Activated B cell treated with CpG ODN at 0.5 μM for 24 hours (primary cell): ENCODE measurements around the gene NANS. TPM values are rescaled to one million over a fixed set of nuclear protein-coding genes. Genes with fewer than 3 reads are reported as not detected.

ENCODE experiments used
- ATAC-seq: fragments of 200-7000 bp; cut with Tn5 transposase; one replicate; pipeline ENCODE4 v1.10.0; 2021; ENCODE audit warnings: low read depth, mild to moderate bottlenecking, moderate library complexity
- CTCF ChIA-PET: fragments of 350-600 bp; sonication (Branson Sonifier 250); formaldehyde crosslinking; loops from one replicate; lab custom pipeline; 2021; ENCODE audit warnings: antibody characterized with exemption; lab: Charles Lee
- POLR2A ChIA-PET: fragments of 350-600 bp; sonication (Branson Sonifier 250); formaldehyde crosslinking; loops from one replicate; lab custom pipeline; 2021; ENCODE audit warnings: antibody characterized with exemption; lab: Charles Lee
- DNase-seq: peaks from one replicate; pipeline ENCODE4 v3.0.0; 2022
- H3K27ac Mint-ChIP-seq: one replicate; pipeline ENCODE4 v1.8.0; 2020; ENCODE audit warnings: mixed read lengths
- H3K27me3 Mint-ChIP-seq: one replicate; pipeline ENCODE4 v1.8.0; 2021; ENCODE audit warnings: mixed read lengths
- H3K36me3 Mint-ChIP-seq: one replicate; pipeline ENCODE4 v1.8.0; 2021; ENCODE audit warnings: low read depth, mixed read lengths
- H3K4me1 Mint-ChIP-seq: one replicate; pipeline ENCODE4 v1.8.0; 2021; ENCODE audit warnings: mixed read lengths
- H3K4me3 Mint-ChIP-seq: one replicate; pipeline ENCODE4 v1.8.0; 2020; ENCODE audit warnings: mild to moderate bottlenecking, mixed read lengths
- H3K9me3 Mint-ChIP-seq: one replicate; pipeline ENCODE4 v1.8.0; 2020; ENCODE audit warnings: mixed read lengths
- intact Hi-C: fragments of 100-400 bp; cut with micrococcal nuclease; formaldehyde crosslinking; loops from one replicate; pipeline ENCODE4 v1.15.1; 2024
- total RNA-seq: library from RNA; stranded (reverse); gene quantifications from 2 replicates; pipeline ENCODE4 v1.2.3, GENCODE V29; 2022
- TF ChIP-seq, protein P1 (sequence below): fragments of 200-600 bp; IDR thresholded peaks from one replicate; pipeline ENCODE4 v1.8.0; 2022; ENCODE audit warnings: antibody characterized with exemption, mild to moderate bottlenecking

The NANS gene
- total RNA-seq, 1 donor from 2014 or later = 21.8 TPM

- ATAC-seq (no peak), DNase-seq (no peak)
- TF ChIP-seq, protein P1, sequence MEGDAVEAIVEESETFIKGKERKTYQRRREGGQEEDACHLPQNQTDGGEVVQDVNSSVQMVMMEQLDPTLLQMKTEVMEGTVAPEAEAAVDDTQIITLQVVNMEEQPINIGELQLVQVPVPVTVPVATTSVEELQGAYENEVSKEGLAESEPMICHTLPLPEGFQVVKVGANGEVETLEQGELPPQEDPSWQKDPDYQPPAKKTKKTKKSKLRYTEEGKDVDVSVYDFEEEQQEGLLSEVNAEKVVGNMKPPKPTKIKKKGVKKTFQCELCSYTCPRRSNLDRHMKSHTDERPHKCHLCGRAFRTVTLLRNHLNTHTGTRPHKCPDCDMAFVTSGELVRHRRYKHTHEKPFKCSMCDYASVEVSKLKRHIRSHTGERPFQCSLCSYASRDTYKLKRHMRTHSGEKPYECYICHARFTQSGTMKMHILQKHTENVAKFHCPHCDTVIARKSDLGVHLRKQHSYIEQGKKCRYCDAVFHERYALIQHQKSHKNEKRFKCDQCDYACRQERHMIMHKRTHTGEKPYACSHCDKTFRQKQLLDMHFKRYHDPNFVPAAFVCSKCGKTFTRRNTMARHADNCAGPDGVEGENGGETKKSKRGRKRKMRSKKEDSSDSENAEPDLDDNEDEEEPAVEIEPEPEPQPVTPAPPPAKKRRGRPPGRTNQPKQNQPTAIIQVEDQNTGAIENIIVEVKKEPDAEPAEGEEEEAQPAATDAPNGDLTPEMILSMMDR = no peak
- H3K9me3 Mint-ChIP-seq = no peaks in the 10 kb centered on the region
- peak overlapping the region; percentile 68 for H3K27ac Mint-ChIP-seq
- no peaks in the 10 kb centered on the region for H3K27me3 Mint-ChIP-seq
- peaks cover 27% of the 10 kb centered on the region for H3K36me3 Mint-ChIP-seq
- ChIA-PET POLR2A (interaction anchor here (1.0 to 1.7 kb wide), 2 partner anchors 19 to 55 kb away, joined by 3 to 7 read pairs; partner anchors contain the start of gene TRIM14), CTCF (no interaction called here)
- H3K4me3 Mint-ChIP-seq = peak overlapping the region; percentile 28
- H3K4me1 Mint-ChIP-seq = peaks cover 67% of the 10 kb centered on the region
- intact Hi-C loops = loop anchor here (1.0 to 10.0 kb wide), 2 partner anchors 8 to 465 kb away; partner anchors contain the start of genes NCBP1 and TSTD2
Observed at GRCh38 chr9:98099898-98100297, 43.4 kb downstream of the NANS start.

- no peak overlapping the region for H3K4me3 Mint-ChIP-seq
- POLR2A ChIA-PET = interaction anchor here (1.0 to 1.7 kb wide), 2 partner anchors 19 to 55 kb away, joined by 3 to 7 read pairs; partner anchors contain the start of gene TRIM14
- H3K27me3 Mint-ChIP-seq = no peaks in the 10 kb centered on the region
- H3K9me3 Mint-ChIP-seq = no peaks in the 10 kb centered on the region
- intact Hi-C loops = loop anchor here (1.0 to 10.0 kb wide), 2 partner anchors 8 to 466 kb away; partner anchors contain the start of genes NCBP1 and TSTD2
- TF ChIP-seq, protein P1 = no peak
- ATAC-seq (no peak), DNase-seq (no peak)
- CTCF ChIA-PET = no interaction called here
- H3K36me3 Mint-ChIP-seq = peaks cover 23% of the 10 kb centered on the region
- H3K4me1 Mint-ChIP-seq = peaks cover 72% of the 10 kb centered on the region
- no peak overlapping the region for H3K27ac Mint-ChIP-seq
Observed at GRCh38 chr9:98100456-98100855, 43.9 kb downstream of the NANS start.

DNA sequence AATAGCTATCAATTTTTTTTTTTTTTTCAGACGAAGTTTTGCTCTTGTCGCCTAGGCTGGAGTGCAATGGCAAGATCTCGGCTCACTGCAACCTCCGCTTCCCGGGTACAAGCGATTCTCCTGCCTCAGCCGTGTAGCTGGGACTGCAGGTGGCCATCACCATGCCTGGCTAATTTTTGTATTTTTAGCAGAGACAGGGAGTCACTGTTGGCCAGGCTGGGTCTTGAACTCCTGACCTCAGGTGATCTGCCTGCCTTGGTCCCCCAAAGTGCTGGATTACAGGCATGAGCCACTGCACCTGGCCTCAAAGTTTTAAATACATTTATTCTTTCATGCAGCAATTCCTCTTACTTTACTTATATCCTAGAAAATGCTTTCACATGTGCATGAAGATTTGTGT is 44.9 kb downstream of the NANS start:
- Mint-ChIP-seq H3K4me3 (peak overlapping the region; percentile 42), H3K27ac (peak overlapping the region; percentile 84), H3K27me3 (no peaks in the 10 kb centered on the region), H3K36me3 (peaks cover 15% of the 10 kb centered on the region), H3K9me3 (no peaks in the 10 kb centered on the region), H3K4me1 (peaks cover 82% of the 10 kb centered on the region)
- POLR2A ChIA-PET = interaction anchor here (0.6 to 1.4 kb wide), 7 partner anchors 17 to 179 kb away, joined by 3 to 14 read pairs (median 7); partner anchors contain the start of genes CORO2A, NANS, TBC1D2 and TRIM14
- ATAC-seq (no peak), DNase-seq (no peak)
- CTCF ChIA-PET = interaction anchor here (0.7 to 1.0 kb wide), 3 partner anchors 8 to 222 kb away, joined by 3 read pairs; no protein-coding TSS in a partner anchor
- TF ChIP-seq, protein P1 = no peak
- intact Hi-C loops = loop anchor here (10.0 kb wide), 1 partner anchor 467 kb away; the partner anchor contains the start of genes NCBP1 and TSTD2

DNA sequence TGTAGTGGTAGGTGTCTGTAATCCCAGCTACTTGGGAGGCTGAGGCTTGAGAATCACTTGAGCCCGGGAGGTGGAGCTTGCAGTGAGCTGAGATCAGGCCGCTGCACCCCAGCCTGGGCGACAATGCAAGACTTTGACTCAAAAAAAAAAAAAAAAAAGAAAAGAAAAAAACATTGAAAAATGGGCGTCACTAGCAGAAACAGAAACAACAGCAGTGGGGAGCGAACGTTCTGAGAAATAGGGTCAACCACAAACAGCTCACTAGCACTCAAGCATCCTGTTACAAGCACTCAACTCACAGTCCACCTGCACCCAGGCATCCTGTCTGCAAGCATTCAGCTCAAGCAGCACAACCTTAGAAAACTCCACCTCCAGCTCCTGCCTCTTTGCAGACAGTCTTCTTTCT is 45.3 kb downstream of the NANS start:
- ChIA-PET CTCF (interaction anchor here (0.7 to 1.0 kb wide), 3 partner anchors 8 to 222 kb away, joined by 3 read pairs; no protein-coding TSS in a partner anchor), POLR2A (interaction anchor here (0.6 to 1.4 kb wide), 11 partner anchors 17 to 180 kb away, joined by 3 to 14 read pairs (median 6); partner anchors contain the start of genes CORO2A, NANS, TBC1D2 and TRIM14)
- TF ChIP-seq, protein P1 = no peak
- peak overlapping the region; percentile 84 for H3K27ac Mint-ChIP-seq
- peaks cover 87% of the 10 kb centered on the region for H3K4me1 Mint-ChIP-seq
- peak overlapping the region; percentile 42 for H3K4me3 Mint-ChIP-seq
- peak; percentile 95 for ATAC-seq
- no peaks in the 10 kb centered on the region for H3K27me3 Mint-ChIP-seq
- intact Hi-C loops = loop anchor here (1.0 to 10.0 kb wide), 4 partner anchors 14 to 467 kb away; partner anchors contain the start of genes CORO2A, NANS, NCBP1 and TSTD2
- H3K36me3 Mint-ChIP-seq = peaks cover 15% of the 10 kb centered on the region
- peak; percentile 32 for DNase-seq
- H3K9me3 Mint-ChIP-seq = no peaks in the 10 kb centered on the region

DNA sequence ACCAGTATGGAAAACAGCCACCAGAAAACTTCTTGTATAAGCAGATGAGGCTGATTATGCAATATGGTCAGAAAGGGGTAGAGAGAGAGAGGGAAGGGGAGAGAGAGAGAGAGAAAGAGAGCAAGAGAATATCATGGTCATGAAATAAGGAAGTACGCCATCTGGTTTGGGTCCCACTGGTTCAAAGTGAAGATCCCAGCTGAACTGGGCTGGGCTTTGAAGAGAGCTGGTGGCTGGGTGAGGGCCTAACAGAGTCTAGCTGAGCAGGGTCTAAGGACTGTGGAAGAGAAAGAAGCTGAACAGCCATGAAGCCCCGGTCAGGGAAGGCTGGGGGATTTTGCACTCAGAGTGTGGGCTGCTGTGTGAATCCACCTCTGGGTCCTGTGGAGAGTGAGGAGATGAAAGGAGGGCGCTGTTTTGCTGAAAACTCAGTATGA is 47.9 kb downstream of the NANS start:
- CTCF ChIA-PET = interaction anchor here (0.6 to 1.0 kb wide), 2 partner anchors 13 to 159 kb away, joined by 3 to 4 read pairs; no protein-coding TSS in a partner anchor
- no peaks in the 10 kb centered on the region for H3K27me3 Mint-ChIP-seq
- no peaks in the 10 kb centered on the region for H3K9me3 Mint-ChIP-seq
- peaks cover 92% of the 10 kb centered on the region for H3K4me1 Mint-ChIP-seq
- ATAC-seq = no peak
- intact Hi-C loops = loop anchor here (10.0 kb wide), 1 partner anchor 470 kb away; the partner anchor contains the start of genes NCBP1 and TSTD2
- no peak for DNase-seq
- POLR2A ChIA-PET = interaction anchor here (1.0 kb wide), 1 partner anchor 152 kb away, joined by 3 read pairs; no protein-coding TSS in a partner anchor
- H3K27ac Mint-ChIP-seq = peak overlapping the region; percentile 81
- TF ChIP-seq, protein P1 = no peak
- H3K4me3 Mint-ChIP-seq = peak overlapping the region; percentile 48
- H3K36me3 Mint-ChIP-seq = peaks cover 6% of the 10 kb centered on the region
